AG04449 (cell line): ENCODE results near the gene PRSS38.

Experiments used
- CTCF ChIA-PET: fragments of 350-600 bp; formaldehyde crosslinking; extraction: SDS; loops from one replicate; lab custom pipeline; 2021; ENCODE audit warnings: antibody characterized with exemption; lab: Yijun Ruan, JAX
- POLR2A ChIA-PET: fragments of 400-600, 350-600 bp; formaldehyde crosslinking; extraction: SDS; loops from one replicate; lab custom pipeline; 2020; ENCODE audit warnings: antibody characterized with exemption, inconsistent platforms; lab: Yijun Ruan, JAX
- DNase-seq: peaks from one replicate; pipeline ENCODE4 v3.0.0-alpha.2; 2010; ENCODE audit warnings: low read depth, low spot score
- H3K4me3 ChIP-seq: 2 replicates; pipeline ENCODE4 v1.5.1; 2011; ENCODE audit warnings: low read depth, mild to moderate bottlenecking, control low read depth, low read length
- CTCF ChIP-seq: IDR thresholded peaks from one replicate; pipeline ENCODE4 v1.5.1; 2011; ENCODE audit warnings: mild to moderate bottlenecking, moderate library complexity, low read length, control low read depth, inconsistent platforms; ENCODE audit not compliant: insufficient read depth; ENCODE audit errors: missing control alignments

The PRSS38 gene

GRCh38 chr1:227777156-227777555, 38.3 kb upstream of the PRSS38 start:
- CTCF ChIA-PET, result interaction anchor here (1.7 to 4.3 kb wide), 3 partner anchors 13 to 16 kb away, joined by 4 to 27 read pairs (median 11); no protein-coding TSS in a partner anchor
- no peak for TF ChIP-seq CTCF
- POLR2A ChIA-PET, result interaction anchor here (0.8 kb wide), 1 partner anchor 11 kb away, joined by 3 read pairs; no protein-coding TSS in a partner anchor

GRCh38 chr1:227777646-227778045, 37.8 kb upstream of the PRSS38 start:
- no peak for TF ChIP-seq CTCF
- no peak overlapping the region for H3K4me3 ChIP-seq
- POLR2A ChIA-PET, result interaction anchor here (1.8 kb wide), 1 partner anchor 16 kb away, joined by 6 read pairs; no protein-coding TSS in a partner anchor
- CTCF ChIA-PET, result interaction anchor here (1.6 to 4.3 kb wide), 4 partner anchors 12 to 175 kb away, joined by 3 to 27 read pairs (median 8); no protein-coding TSS in a partner anchor
- no peak for DNase-seq

More at GRCh38 chr1:227777156-227777555, 38.3 kb upstream of the PRSS38 start:
- no peak overlapping the region for H3K4me3 ChIP-seq
- DNase-seq, result no peak

- CTCF ChIA-PET, result interaction anchor here (1.2 to 4.3 kb wide), 5 partner anchors 9 to 174 kb away, joined by 3 to 27 read pairs (median 4); no protein-coding TSS in a partner anchor
- no peak for DNase-seq
- TF ChIP-seq CTCF, result no peak
- H3K4me3 ChIP-seq, result no peak overlapping the region
- POLR2A ChIA-PET, result interaction anchor here (1.8 kb wide), 1 partner anchor 15 kb away, joined by 6 read pairs; no protein-coding TSS in a partner anchor
Observed at GRCh38 chr1:227778401-227778947, 37.0 kb upstream of the PRSS38 start.

- CTCF ChIA-PET, result interaction anchor here (0.8 to 4.3 kb wide), 5 partner anchors 9 to 173 kb away, joined by 3 to 27 read pairs (median 3); no protein-coding TSS in a partner anchor
- no peak for TF ChIP-seq CTCF
- no peak for DNase-seq
- POLR2A ChIA-PET, result interaction anchor here (1.8 kb wide), 1 partner anchor 15 kb away, joined by 6 read pairs; no protein-coding TSS in a partner anchor
- no peak overlapping the region for H3K4me3 ChIP-seq
Observed at GRCh38 chr1:227779021-227779441, 36.4 kb upstream of the PRSS38 start.

- DNase-seq, result no peak
- ChIA-PET CTCF (interaction anchor here (0.8 to 4.3 kb wide), 4 partner anchors 8 to 17 kb away, joined by 3 to 27 read pairs (median 7); no protein-coding TSS in a partner anchor), POLR2A (interaction anchor here (1.8 kb wide), 1 partner anchor 14 kb away, joined by 6 read pairs; no protein-coding TSS in a partner anchor)
- TF ChIP-seq CTCF, result no peak
- H3K4me3 ChIP-seq, result no peak overlapping the region
Observed at GRCh38 chr1:227779685-227780084, 35.8 kb upstream of the PRSS38 start.
